ENCODE results near the gene HLA-DRB1.

DNA sequence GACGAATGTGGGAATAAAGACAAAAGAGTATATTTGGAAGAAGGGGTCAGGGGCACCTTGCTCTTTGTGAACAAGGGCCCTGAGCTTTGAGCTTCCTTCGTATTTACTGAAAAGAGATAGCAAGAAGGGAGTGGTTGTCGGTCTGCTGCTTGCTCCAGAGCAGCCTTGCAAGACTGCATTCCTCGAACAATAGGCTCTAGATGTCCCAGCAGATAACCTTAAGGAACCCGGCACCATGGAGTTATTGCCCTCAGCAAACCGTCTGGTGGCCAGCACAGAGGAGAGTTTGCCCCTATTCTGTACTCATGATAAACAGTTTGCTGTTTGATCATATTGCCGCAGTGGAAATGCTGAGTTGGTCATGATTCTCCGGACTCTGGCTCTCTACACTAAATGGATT lies 22.7 kb downstream of the HLA-DRB1 start:
- TF ChIP-seq CTCF (IDR thresholded peaks at IDR 0.05 in 8 of 11, conservative IDR thresholded peaks at IDR 0.05 in 3 of 11) (no peak), POLR2A (IDR thresholded peaks at IDR 0.05) (no peak), POLR2AphosphoS5 (IDR thresholded peaks at IDR 0.05) (no peak)

Measured in spleen (tissue), 7 donors.